ENCODE data around the gene PSMC2. TPM values are rescaled to one million over a fixed set of nuclear protein-coding genes. Genes with fewer than 3 reads are reported as not detected.

Gene PSMC2
- total RNA-seq, 3 donors from 2014 or later (not counting 1 experiment from before 2014, with no cell fraction given): 82.1 to 93.9 (median 88.1) TPM

DNA sequence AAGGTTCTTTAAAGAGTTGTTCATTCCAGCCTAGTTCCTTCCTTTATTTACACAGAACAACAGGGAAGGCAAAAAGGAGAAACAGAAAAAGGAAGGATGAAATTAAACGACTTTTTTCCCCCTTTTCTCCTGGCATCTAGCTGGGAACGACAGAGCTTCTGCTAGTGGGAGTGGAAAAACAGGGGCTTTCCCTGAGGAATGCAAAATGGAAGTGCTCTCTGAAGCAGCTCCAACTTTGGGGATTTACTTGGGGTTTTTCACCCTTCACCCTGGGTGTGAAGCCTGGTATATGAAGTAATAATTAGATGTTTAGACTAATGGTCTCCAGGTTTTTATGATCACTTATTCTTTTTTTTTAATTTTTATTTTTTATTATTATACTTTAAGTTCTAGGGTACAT is 46.0 kb upstream of the PSMC2 start:
- Mint-ChIP-seq H3K9me3 (no peaks in the 10 kb centered on the region), H3K4me1 (peaks cover 23 to 28% of the 10 kb centered on the region in 2 donors), H3K36me3 (peaks cover 9% of the 10 kb centered on the region), H3K27ac (no peak overlapping the region), H3K27me3 (ENCODE audit: low read depth in 2 of 2) (no peaks in the 10 kb centered on the region), H3K4me3 (no peak overlapping the region)
- H3K27me3 ChIP-seq (ENCODE audit: control insufficient read depth, insufficient read depth, low read length): no peaks in the 10 kb centered on the region
- ATAC-seq: no peak
- no peak for DNase-seq
- WGBS (ENCODE audit: insufficient coverage): 40% methylated on average over 1 of the region's 2 CpGs
- H3K4me1 ChIP-seq (ENCODE audit: control insufficient read depth, insufficient read depth, low read length): peaks cover 6% of the 10 kb centered on the region
- TF ChIP-seq, protein P1, sequence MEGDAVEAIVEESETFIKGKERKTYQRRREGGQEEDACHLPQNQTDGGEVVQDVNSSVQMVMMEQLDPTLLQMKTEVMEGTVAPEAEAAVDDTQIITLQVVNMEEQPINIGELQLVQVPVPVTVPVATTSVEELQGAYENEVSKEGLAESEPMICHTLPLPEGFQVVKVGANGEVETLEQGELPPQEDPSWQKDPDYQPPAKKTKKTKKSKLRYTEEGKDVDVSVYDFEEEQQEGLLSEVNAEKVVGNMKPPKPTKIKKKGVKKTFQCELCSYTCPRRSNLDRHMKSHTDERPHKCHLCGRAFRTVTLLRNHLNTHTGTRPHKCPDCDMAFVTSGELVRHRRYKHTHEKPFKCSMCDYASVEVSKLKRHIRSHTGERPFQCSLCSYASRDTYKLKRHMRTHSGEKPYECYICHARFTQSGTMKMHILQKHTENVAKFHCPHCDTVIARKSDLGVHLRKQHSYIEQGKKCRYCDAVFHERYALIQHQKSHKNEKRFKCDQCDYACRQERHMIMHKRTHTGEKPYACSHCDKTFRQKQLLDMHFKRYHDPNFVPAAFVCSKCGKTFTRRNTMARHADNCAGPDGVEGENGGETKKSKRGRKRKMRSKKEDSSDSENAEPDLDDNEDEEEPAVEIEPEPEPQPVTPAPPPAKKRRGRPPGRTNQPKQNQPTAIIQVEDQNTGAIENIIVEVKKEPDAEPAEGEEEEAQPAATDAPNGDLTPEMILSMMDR (IDR thresholded peaks at IDR 0.05): no peak
- H3K27ac ChIP-seq (ENCODE audit: low read length): no peak overlapping the region
- no peaks in the 10 kb centered on the region for H3K9me3 ChIP-seq (ENCODE audit: control insufficient read depth, insufficient read depth, low read length)
- H3K4me3 ChIP-seq (ENCODE audit: low read length): no peak overlapping the region
- intact Hi-C loops (cut with micrococcal nuclease): no loop called here
- H3K36me3 ChIP-seq (ENCODE audit: control insufficient read depth, insufficient read depth, low read length): peaks cover 66% of the 10 kb centered on the region

DNA sequence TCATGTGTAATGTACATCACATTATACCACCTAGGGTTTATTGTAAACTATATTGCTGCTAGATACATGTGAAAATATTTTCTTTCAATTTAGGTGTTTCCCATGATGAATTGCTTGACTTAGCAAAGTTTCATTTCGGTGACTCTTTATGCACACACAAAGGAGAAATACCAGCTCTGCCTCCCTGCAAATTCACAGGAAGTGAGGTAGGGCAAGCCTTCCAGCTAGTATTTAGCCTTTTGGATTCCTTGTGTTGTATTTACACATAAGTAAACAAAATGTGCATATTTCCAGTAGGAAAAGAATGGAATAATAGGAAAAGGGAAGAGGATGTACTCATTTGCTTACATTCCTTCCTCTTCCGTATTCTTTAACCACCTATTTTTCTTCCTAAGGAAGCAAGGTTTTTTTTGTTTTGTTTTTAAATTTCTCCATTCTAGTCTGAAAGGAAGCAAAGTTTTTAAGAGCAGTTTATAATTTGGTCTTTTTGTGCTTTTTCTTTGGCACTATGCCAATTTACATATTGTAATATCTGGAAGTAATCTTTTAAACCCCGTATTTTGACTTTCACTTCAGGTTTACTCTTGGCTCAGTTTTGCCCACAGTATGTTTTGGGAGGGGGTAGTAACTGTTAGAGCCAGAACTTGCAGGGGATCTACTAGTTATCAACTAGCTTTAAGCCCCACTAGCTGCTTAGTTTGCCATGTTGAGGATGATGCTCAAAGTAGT is 39.8 kb upstream of the PSMC2 start:
- intact Hi-C loops (cut with micrococcal nuclease): no loop called here
- WGBS (ENCODE audit: insufficient coverage): 75% methylated on average over 1 of the region's 3 CpGs
- Mint-ChIP-seq H3K4me1 (peaks cover 6 to 7% of the 10 kb centered on the region in 2 donors), H3K4me3 (no peak overlapping the region), H3K27me3 (ENCODE audit: low read depth in 2 of 2) (no peaks in the 10 kb centered on the region), H3K9me3 (no peaks in the 10 kb centered on the region), H3K27ac (peak overlapping the region in 1 of 2 donors; percentile 23), H3K36me3 (peaks cover 11% of the 10 kb centered on the region)
- Histone ChIP-seq H3K9me3 (ENCODE audit: control insufficient read depth, insufficient read depth, low read length) (no peaks in the 10 kb centered on the region), H3K27me3 (ENCODE audit: control insufficient read depth, insufficient read depth, low read length) (no peaks in the 10 kb centered on the region), H3K27ac (ENCODE audit: low read length) (no peak overlapping the region), H3K36me3 (ENCODE audit: control insufficient read depth, insufficient read depth, low read length) (peaks cover 83% of the 10 kb centered on the region), H3K4me1 (ENCODE audit: control insufficient read depth, insufficient read depth, low read length) (no peaks in the 10 kb centered on the region), H3K4me3 (ENCODE audit: low read length) (no peak overlapping the region)
- ATAC-seq (no peak), DNase-seq (no peak)
- TF ChIP-seq, protein P1 (IDR thresholded peaks at IDR 0.05): no peak

DNA sequence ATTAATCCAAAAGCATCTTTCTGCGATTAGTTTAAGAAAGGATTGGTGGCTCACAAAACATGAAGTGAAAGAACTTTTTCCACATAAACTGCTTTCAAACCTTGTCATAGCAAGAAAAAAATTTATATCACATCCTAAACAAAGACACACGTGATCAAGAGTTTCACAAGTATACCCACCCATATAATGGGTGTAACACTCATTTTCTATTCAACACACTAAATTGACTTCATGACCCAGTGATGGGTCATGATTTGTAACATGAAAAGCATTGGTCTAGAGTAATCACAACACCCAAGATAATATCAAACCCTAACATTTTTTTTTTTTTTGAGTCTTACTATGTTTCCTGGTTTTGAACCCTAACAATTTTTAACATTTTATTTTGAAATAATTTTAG is 32.6 kb upstream of the PSMC2 start:
- H3K27me3 Mint-ChIP-seq (ENCODE audit: low read depth in 2 of 2): no peaks in the 10 kb centered on the region
- TF ChIP-seq, protein P1 (IDR thresholded peaks at IDR 0.05): no peak
- DNase-seq (no peak), ATAC-seq (no peak)
- Histone ChIP-seq H3K36me3 (ENCODE audit: control insufficient read depth, insufficient read depth, low read length) (peaks cover 91% of the 10 kb centered on the region), H3K4me3 (ENCODE audit: low read length) (no peak overlapping the region), H3K27ac (ENCODE audit: low read length) (no peak overlapping the region), H3K9me3 (ENCODE audit: control insufficient read depth, insufficient read depth, low read length) (no peaks in the 10 kb centered on the region), H3K27me3 (ENCODE audit: control insufficient read depth, insufficient read depth, low read length) (no peaks in the 10 kb centered on the region), H3K4me1 (ENCODE audit: control insufficient read depth, insufficient read depth, low read length) (no peaks in the 10 kb centered on the region)
- peaks cover 24% of the 10 kb centered on the region for H3K36me3 Mint-ChIP-seq
- H3K9me3 Mint-ChIP-seq: no peaks in the 10 kb centered on the region
- intact Hi-C loops (cut with micrococcal nuclease): no loop called here
- WGBS (ENCODE audit: insufficient coverage): no CpG with 5 or more reads among the region's 2 CpGs
- peaks cover 5 to 9% of the 10 kb centered on the region in 2 donors for H3K4me1 Mint-ChIP-seq
- H3K4me3 Mint-ChIP-seq: no peak overlapping the region
- peak overlapping the region; percentile 20 to 29 for H3K27ac Mint-ChIP-seq

Measured in natural killer cell (primary cell).